H9 (cell line): ENCODE data around the gene ABTB1. TPM values are rescaled to one million over a fixed set of nuclear protein-coding genes. Genes with fewer than 3 reads are reported as not detected.

Experiments used
- DNase-seq: peaks from one replicate; pipeline ENCODE4 v3.0.0-alpha.2; 2017
- H2AFZ ChIP-seq: one replicate; pipeline ENCODE4 v1.6.1; 2013; ENCODE audit warnings: mild to moderate bottlenecking, low read length, control low read depth, moderate library complexity
- H2AK5ac ChIP-seq: 2 replicates; pipeline ENCODE4 v1.6.1; 2013; ENCODE audit warnings: low read length, control low read depth, mixed read lengths; ENCODE audit not compliant: insufficient read length
- H2BK120ac ChIP-seq: one replicate; pipeline ENCODE4 v1.6.1; 2013; ENCODE audit warnings: low read depth, mild to moderate bottlenecking, low read length, control low read depth, inconsistent platforms; ENCODE audit not compliant: poor library complexity, severe bottlenecking
- H2BK12ac ChIP-seq: 2 replicates; pipeline ENCODE4 v1.6.1; 2013; ENCODE audit warnings: low read length, control low read depth, mixed read lengths, low read depth; ENCODE audit not compliant: insufficient read length
- H2BK15ac ChIP-seq: 2 replicates; pipeline ENCODE4 v1.6.1; 2013; ENCODE audit warnings: low read depth, low read length, control low read depth
- H2BK20ac ChIP-seq: one replicate; pipeline ENCODE4 v1.6.1; 2013; ENCODE audit warnings: low read depth, mild to moderate bottlenecking, low read length, control low read depth, inconsistent platforms; ENCODE audit not compliant: poor library complexity, severe bottlenecking
- H2BK5ac ChIP-seq: 2 replicates; pipeline ENCODE4 v1.6.1; 2013; ENCODE audit warnings: low read length, control low read depth, mixed read lengths; ENCODE audit not compliant: insufficient read length
- H3K14ac ChIP-seq: 2 replicates; pipeline ENCODE4 v1.6.1; 2013; ENCODE audit warnings: low read length, control low read depth; ENCODE audit not compliant: insufficient read depth
- H3K18ac ChIP-seq: 2 replicates; pipeline ENCODE4 v1.6.1; 2013; ENCODE audit warnings: low read depth, mild to moderate bottlenecking, mixed read lengths, low read length, control low read depth; ENCODE audit not compliant: insufficient read length
- H3K23ac ChIP-seq: 2 replicates; pipeline ENCODE4 v1.6.1; 2013; ENCODE audit warnings: low read length, control low read depth, mixed read lengths, low read depth; ENCODE audit not compliant: insufficient read length
- H3K23me2 ChIP-seq: 2 replicates; pipeline ENCODE4 v1.6.1; 2013; ENCODE audit warnings: low read depth, mild to moderate bottlenecking, mixed read lengths, low read length, control low read depth; ENCODE audit not compliant: insufficient read length, poor library complexity, severe bottlenecking
- H3K27ac ChIP-seq: 2 replicates; pipeline ENCODE4 v1.5.1; 2013; ENCODE audit warnings: low read length, control low read depth, mixed read lengths, low read depth; ENCODE audit not compliant: insufficient read length
- H3K27me3 ChIP-seq: 2 replicates; pipeline ENCODE4 v1.6.1; 2013; ENCODE audit warnings: low read length, control low read depth, inconsistent platforms; ENCODE audit not compliant: insufficient read depth
- H3K4ac ChIP-seq: 2 replicates; pipeline ENCODE4 v1.6.1; 2013; ENCODE audit warnings: low read depth, mild to moderate bottlenecking, control low read depth, inconsistent platforms, low read length, moderate library complexity
- H3K4me1 ChIP-seq: 2 replicates; pipeline ENCODE4 v1.6.1; 2013; ENCODE audit warnings: low read length, control low read depth, inconsistent platforms; ENCODE audit not compliant: insufficient read depth
- H3K4me2 ChIP-seq: 2 replicates; pipeline ENCODE4 v1.6.1; 2013; ENCODE audit warnings: low read length, control low read depth, mixed read lengths; ENCODE audit not compliant: insufficient read length, insufficient read depth
- H3K56ac ChIP-seq: 2 replicates; pipeline ENCODE4 v1.6.1; 2013; ENCODE audit warnings: low read depth, mild to moderate bottlenecking, mixed read lengths, low read length, control low read depth; ENCODE audit not compliant: insufficient read length
- H3K79me1 ChIP-seq: 2 replicates; pipeline ENCODE4 v1.6.1; 2013; ENCODE audit warnings: low read depth, mild to moderate bottlenecking, moderate library complexity, low read length, control low read depth, inconsistent platforms; ENCODE audit not compliant: insufficient read depth, poor library complexity, severe bottlenecking
- H3K79me2 ChIP-seq: 2 replicates; pipeline ENCODE4 v1.6.1; 2013; ENCODE audit warnings: low read length, control low read depth, inconsistent platforms; ENCODE audit not compliant: insufficient read depth
- H3K9ac ChIP-seq: 2 replicates; pipeline ENCODE4 v1.6.1; 2013; ENCODE audit warnings: low read length, control low read depth, mixed read lengths; ENCODE audit not compliant: insufficient read length; ENCODE audit errors: extremely low read depth
- H3K9me3 ChIP-seq: one replicate; pipeline ENCODE4 v1.6.1; 2013; ENCODE audit warnings: low read depth, low read length, inconsistent platforms; ENCODE audit not compliant: control insufficient read depth
- H3T11ph ChIP-seq: one replicate; pipeline ENCODE4 v1.6.1; 2013; ENCODE audit warnings: mild to moderate bottlenecking, low read length, control low read depth, inconsistent platforms
- H4K20me1 ChIP-seq: one replicate; pipeline ENCODE4 v1.6.1; 2013; ENCODE audit not compliant: control insufficient read depth, insufficient read length, insufficient read depth
- H4K5ac ChIP-seq: 2 replicates; pipeline ENCODE4 v1.6.1; 2013; ENCODE audit warnings: low read depth, mild to moderate bottlenecking, mixed read lengths, low read length, control low read depth; ENCODE audit not compliant: insufficient read length
- H4K8ac ChIP-seq: replicated peaks from 2 replicates; pipeline ENCODE4 v1.6.1; 2013; ENCODE audit warnings: low read length, control low read depth, mixed read lengths, low read depth; ENCODE audit not compliant: insufficient read length
- H4K91ac ChIP-seq: 2 replicates; pipeline ENCODE4 v1.6.1; 2013; ENCODE audit warnings: low read depth, mild to moderate bottlenecking, moderate library complexity, mixed read lengths, low read length, control low read depth; ENCODE audit not compliant: insufficient read length
- H3K27ac Mint-ChIP-seq, 3 experiments: 2 replicates in 2 of 3; 3 replicates in 1 of 3; pipeline ENCODE4 v1.8.0; 2020 to 2021; ENCODE audit warnings: mixed read lengths in 3 of 3, mild to moderate bottlenecking in 1 of 3, moderate library complexity in 1 of 3
- H3K27me3 Mint-ChIP-seq: 2 replicates; pipeline ENCODE4 v1.8.0; 2021; ENCODE audit warnings: low read depth, mild to moderate bottlenecking, moderate library complexity, mixed read lengths
- H3K36me3 Mint-ChIP-seq, 3 experiments: 2 replicates in 2 of 3; 3 replicates in 1 of 3; pipeline ENCODE4 v1.8.0; 2020 to 2021; ENCODE audit warnings: low read depth in 3 of 3, mixed read lengths in 3 of 3; ENCODE audit not compliant: insufficient read depth in 1 of 3
- H3K4me1 Mint-ChIP-seq, 2 experiments: 2 replicates each; pipeline ENCODE4 v1.8.0; 2020; ENCODE audit warnings: mixed read lengths in 2 of 2
- H3K4me3 Mint-ChIP-seq, 2 experiments: 2 replicates in 1 of 2; 3 replicates in 1 of 2; pipeline ENCODE4 v1.8.0; 2020 to 2021; ENCODE audit warnings: mild to moderate bottlenecking in 2 of 2, mixed read lengths in 2 of 2, moderate library complexity in 1 of 2
- H3K9me3 Mint-ChIP-seq, 2 experiments: 2 replicates in 1 of 2; 3 replicates in 1 of 2; pipeline ENCODE4 v1.8.0; 2020; ENCODE audit warnings: mild to moderate bottlenecking in 2 of 2, mixed read lengths in 2 of 2, moderate library complexity in 1 of 2
- CTCF ChIP-seq: fragments of 200-600 bp; sonication (generic); conservative IDR thresholded peaks from 3 replicates; pipeline ENCODE4 v1.8.0; 2021; ENCODE audit warnings: antibody characterized with exemption, mild to moderate bottlenecking
- WGBS: extraction: QIAGEN DNeasy Blood & Tissue Kit; methylation state at CpG from one replicate; pipeline ENCODE4 v1.1.7; 2013; ENCODE audit warnings: missing lambda C conversion rate, low lambda C conversion rate, mixed read lengths; ENCODE audit not compliant: insufficient read length; ENCODE audit errors: extremely low coverage; 5-methylcytosine and 5-hydroxymethylcytosine counted together
- total RNA-seq: library from RNA; stranded (reverse); gene quantifications from 2 replicates; pipeline ENCODE4 v1.2.1, GENCODE V29; 2021

ABTB1 gene
- total RNA-seq, 1 experiment from 2014 or later, result 6.2 TPM

GRCh38 chr3:127678611-127679533, 6.1 kb downstream of the ABTB1 start:
- Histone ChIP-seq H2BK15ac (no peak overlapping the region), H2BK5ac (no peak overlapping the region), H2BK12ac (no peak overlapping the region), H3K56ac (no peak overlapping the region), H3K4me1 (no peaks in the 10 kb centered on the region; the same call in 1 of the 2 replicates), H3K27me3 (no peaks in the 10 kb centered on the region), H4K20me1 (no peaks in the 10 kb centered on the region), H3T11ph (no peak overlapping the region), H3K14ac (no peak overlapping the region), H3K4me2 (no peak overlapping the region), H3K18ac (no peak overlapping the region), H2BK120ac (no peak overlapping the region), H2BK20ac (no peak overlapping the region), H3K23ac (no peak overlapping the region), H2AK5ac (no peak overlapping the region), H3K79me2 (no peaks in the 10 kb centered on the region), H3K79me1 (no peaks in the 10 kb centered on the region), H4K5ac (no peak overlapping the region), H4K8ac (no peak overlapping the region), H3K9me3 (no peaks in the 10 kb centered on the region), H3K23me2 (no peaks in the 10 kb centered on the region), H3K9ac (no peak overlapping the region), H3K4ac (no peak overlapping the region), H2AFZ (no peak overlapping the region), H4K91ac (no peak overlapping the region), H3K27ac (no peak overlapping the region)
- H3K27ac Mint-ChIP-seq, result peak overlapping the region in 2 of 3 experiments; percentile 22 to 75; a peak in 2 of 7 replicates
- WGBS, result no CpG with 5 or more reads among the region's 12 CpGs
- no peak overlapping the region for H3K4me3 Mint-ChIP-seq
- no peak for TF ChIP-seq CTCF
- peaks cover 2% of the 10 kb centered on the region for H3K27me3 Mint-ChIP-seq
- H3K9me3 Mint-ChIP-seq, result no peaks in the 10 kb centered on the region
- DNase-seq, result peak; percentile 23
- peaks cover 10 to 11% of the 10 kb centered on the region in 2 experiments for H3K4me1 Mint-ChIP-seq
- no peaks in the 10 kb centered on the region; a peak in 1 of 7 replicates for H3K36me3 Mint-ChIP-seq
